ENCODE measurements around the gene IL34.

DNA sequence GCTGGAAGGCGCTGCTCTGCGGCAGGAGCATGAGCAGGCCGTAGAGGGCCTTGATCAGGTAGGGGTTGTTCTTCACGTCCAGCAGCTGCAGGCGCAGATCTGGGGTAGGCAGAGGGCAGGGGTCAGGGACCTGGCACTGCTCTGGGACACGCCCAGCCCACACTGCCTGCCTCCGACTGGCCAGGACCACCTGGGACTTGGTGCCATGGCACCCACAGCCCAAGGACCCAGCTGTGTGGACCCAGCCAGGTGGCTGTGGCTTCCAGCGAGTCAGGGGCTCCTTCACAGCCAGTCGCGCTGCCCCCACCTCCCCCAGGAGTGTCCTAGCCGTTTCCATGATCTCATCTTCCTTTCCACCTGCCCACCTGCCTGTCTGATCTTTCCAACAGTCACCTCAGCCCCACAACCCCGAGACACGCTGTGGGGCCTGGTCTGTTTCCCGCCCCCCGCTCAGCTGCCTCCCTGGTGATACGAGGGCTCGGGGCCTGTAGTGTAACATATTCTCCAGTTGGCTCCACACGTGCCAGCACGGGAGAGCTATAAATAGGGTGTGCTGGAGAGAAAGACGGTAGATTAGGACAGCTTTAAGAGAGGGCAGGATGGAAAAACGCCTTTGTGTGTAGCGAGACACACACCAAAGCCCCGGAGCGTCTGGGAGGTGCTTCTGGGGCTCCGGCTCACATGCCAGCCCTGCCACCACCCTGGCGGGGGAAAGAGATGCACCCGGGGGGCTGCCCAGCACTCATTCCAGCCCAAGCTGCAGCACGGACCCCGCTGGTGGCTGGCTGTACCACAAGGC, 46.7 kb downstream of the IL34 start:
- TF ChIP-seq, protein P1, sequence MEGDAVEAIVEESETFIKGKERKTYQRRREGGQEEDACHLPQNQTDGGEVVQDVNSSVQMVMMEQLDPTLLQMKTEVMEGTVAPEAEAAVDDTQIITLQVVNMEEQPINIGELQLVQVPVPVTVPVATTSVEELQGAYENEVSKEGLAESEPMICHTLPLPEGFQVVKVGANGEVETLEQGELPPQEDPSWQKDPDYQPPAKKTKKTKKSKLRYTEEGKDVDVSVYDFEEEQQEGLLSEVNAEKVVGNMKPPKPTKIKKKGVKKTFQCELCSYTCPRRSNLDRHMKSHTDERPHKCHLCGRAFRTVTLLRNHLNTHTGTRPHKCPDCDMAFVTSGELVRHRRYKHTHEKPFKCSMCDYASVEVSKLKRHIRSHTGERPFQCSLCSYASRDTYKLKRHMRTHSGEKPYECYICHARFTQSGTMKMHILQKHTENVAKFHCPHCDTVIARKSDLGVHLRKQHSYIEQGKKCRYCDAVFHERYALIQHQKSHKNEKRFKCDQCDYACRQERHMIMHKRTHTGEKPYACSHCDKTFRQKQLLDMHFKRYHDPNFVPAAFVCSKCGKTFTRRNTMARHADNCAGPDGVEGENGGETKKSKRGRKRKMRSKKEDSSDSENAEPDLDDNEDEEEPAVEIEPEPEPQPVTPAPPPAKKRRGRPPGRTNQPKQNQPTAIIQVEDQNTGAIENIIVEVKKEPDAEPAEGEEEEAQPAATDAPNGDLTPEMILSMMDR (IDR thresholded peaks at IDR 0.05), result no peak
- TF ChIP-seq EZH2 (IDR thresholded peaks at IDR 0.05) (no peak), EZH2phosphoT487 (IDR thresholded peaks at IDR 0.05) (no peak)

Measured in neural progenitor cell (in vitro differentiated cells).